ENCODE data around the gene ZNF618. TPM values are rescaled to one million over a fixed set of nuclear protein-coding genes. Genes with fewer than 3 reads are reported as not detected.

The ZNF618 gene
- total RNA-seq, 1 experiment from 2014 or later: 22.0 TPM

- Mint-ChIP-seq H3K27me3 (ENCODE audit: low read depth) (peaks cover 46% of the 10 kb centered on the region), H3K27ac (no peak overlapping the region), H3K9me3 (peaks cover 8% of the 10 kb centered on the region; the same call in 1 of the 2 replicates), H3K36me3 (no peaks in the 10 kb centered on the region), H3K4me1 (peaks cover 9% of the 10 kb centered on the region), H3K4me3 (no peak overlapping the region)
- no peak for TF ChIP-seq TEAD1 (CRISPR knock-in tag; IDR thresholded peaks at IDR 0.05)
- TF ChIP-seq GABPB1 (CRISPR knock-in tag; IDR thresholded peaks at IDR 0.05): no peak
- no peak for TF ChIP-seq KAT7 (CRISPR knock-in tag; IDR thresholded peaks at IDR 0.05; ENCODE audit: borderline replicate concordance)
- TF ChIP-seq AFF4 (CRISPR knock-in tag; IDR thresholded peaks at IDR 0.05; ENCODE audit: borderline replicate concordance): no peak
- no peak for TF ChIP-seq GTF2I (CRISPR knock-in tag; conservative IDR thresholded peaks at IDR 0.05)
- no peak for TF ChIP-seq E2F5 (CRISPR knock-in tag; IDR thresholded peaks at IDR 0.05)
- TF ChIP-seq ARID4B (CRISPR knock-in tag; IDR thresholded peaks at IDR 0.05; ENCODE audit: borderline replicate concordance): no peak
- TF ChIP-seq IRF2 (CRISPR knock-in tag; IDR thresholded peaks at IDR 0.05; ENCODE audit: borderline replicate concordance, low read depth): no peak
- TF ChIP-seq ZNF425 (CRISPR knock-in tag; conservative IDR thresholded peaks at IDR 0.05): no peak
- no peak for TF ChIP-seq MXD4 (CRISPR knock-in tag; IDR thresholded peaks at IDR 0.05; ENCODE audit: borderline replicate concordance)
- TF ChIP-seq CTCF (IDR thresholded peaks at IDR 0.05): no peak
- no peak for TF ChIP-seq NFE2L1 (CRISPR knock-in tag; IDR thresholded peaks at IDR 0.05)
- no peak for TF ChIP-seq CDX4 (CRISPR knock-in tag; IDR thresholded peaks at IDR 0.05; ENCODE audit: borderline replicate concordance)
- no peak for TF ChIP-seq GRHL2 (CRISPR knock-in tag; IDR thresholded peaks at IDR 0.05; ENCODE audit: insufficient replicate concordance, severe bottlenecking)
- TF ChIP-seq TP53 (CRISPR knock-in tag; IDR thresholded peaks at IDR 0.05): no peak
- TF ChIP-seq OVOL2 (CRISPR knock-in tag; IDR thresholded peaks at IDR 0.05; ENCODE audit: borderline replicate concordance): no peak
- TF ChIP-seq CREM (CRISPR knock-in tag; IDR thresholded peaks at IDR 0.05): no peak
- TF ChIP-seq SMAD3 (CRISPR knock-in tag; IDR thresholded peaks at IDR 0.05; ENCODE audit: borderline replicate concordance): no peak
- no peak for TF ChIP-seq TCF7 (CRISPR knock-in tag; IDR thresholded peaks at IDR 0.05; ENCODE audit: low read depth)
- ChIA-PET POLR2A (no interaction called here), CTCF (interaction anchor here (2.1 kb wide), 1 partner anchor 8 kb away, joined by 6 read pairs; the partner anchor contains the start of gene ZNF618)
- DNase-seq (ENCODE audit: low spot score) (no peak), ATAC-seq (no peak)
These were observed 7.6 kb upstream of the ZNF618 start for GRCh38 chr9:113868501-113868900.
